CD8-positive, alpha-beta memory T cell (primary cell): ENCODE data around the gene AKAP13. TPM values are rescaled to one million over a fixed set of nuclear protein-coding genes. Genes with fewer than 3 reads are reported as not detected.

ENCODE experiments used
- CTCF ChIA-PET: fragments of 350-600 bp; sonication (Branson Sonifier 250); formaldehyde crosslinking; loops from one replicate; lab custom pipeline; 2021; ENCODE audit warnings: antibody characterized with exemption; lab: Charles Lee
- POLR2A ChIA-PET: fragments of 350-600 bp; sonication (Branson Sonifier 250); formaldehyde crosslinking; loops from one replicate; lab custom pipeline; 2021; ENCODE audit warnings: antibody characterized with exemption; lab: Charles Lee
- DNase-seq, 5 donors: peaks; one replicate each; pipeline versions ENCODE4 v3.0.0 to v3.0.0-alpha.2; 2020 to 2022; ENCODE audit warnings: mixed read lengths in 1 of 5
- H3K27ac ChIP-seq: one replicate; pipeline ENCODE4 v1.7.0; 2013; ENCODE audit warnings: low read depth, mild to moderate bottlenecking, low read length, moderate library complexity
- H3K27me3 ChIP-seq: 2 replicates; pipeline ENCODE4 v1.7.0; 2013; ENCODE audit warnings: low read length, mild to moderate bottlenecking; ENCODE audit not compliant: insufficient read depth, poor library complexity, severe bottlenecking
- H3K36me3 ChIP-seq: 2 replicates; pipeline ENCODE4 v1.7.0; 2013; ENCODE audit warnings: mild to moderate bottlenecking, low read length, moderate library complexity; ENCODE audit not compliant: insufficient read depth
- H3K4me1 ChIP-seq: 2 replicates; pipeline ENCODE4 v1.7.0; 2013; ENCODE audit warnings: mild to moderate bottlenecking, low read length, moderate library complexity; ENCODE audit not compliant: insufficient read depth
- H3K4me3 ChIP-seq: 2 replicates; pipeline ENCODE4 v1.7.0; 2013; ENCODE audit warnings: mild to moderate bottlenecking, low read length
- H3K9me3 ChIP-seq: 2 replicates; pipeline ENCODE4 v1.7.0; 2013; ENCODE audit warnings: mild to moderate bottlenecking, low read length
- H3K27ac Mint-ChIP-seq, 8 donors: one replicate each; pipeline ENCODE4 v1.8.0; 2020 to 2021; ENCODE audit warnings: mixed read lengths in 8 of 8, mild to moderate bottlenecking in 6 of 8, inconsistent platforms in 3 of 8, moderate library complexity in 3 of 8
- H3K27me3 Mint-ChIP-seq, 2 donors: one replicate each; pipeline ENCODE4 v1.8.0; 2020 to 2021; ENCODE audit warnings: mixed read lengths in 2 of 2, mild to moderate bottlenecking in 1 of 2, moderate library complexity in 1 of 2
- H3K36me3 Mint-ChIP-seq, 3 donors: one replicate each; pipeline ENCODE4 v1.8.0; 2020 to 2021; ENCODE audit warnings: mixed read lengths in 3 of 3, inconsistent platforms in 1 of 3, mild to moderate bottlenecking in 1 of 3
- H3K4me1 Mint-ChIP-seq, 3 donors: one replicate each; pipeline ENCODE4 v1.8.0; 2020 to 2021; ENCODE audit warnings: mixed read lengths in 3 of 3, inconsistent platforms in 1 of 3, mild to moderate bottlenecking in 1 of 3
- H3K4me3 Mint-ChIP-seq, 7 donors: one replicate each; pipeline ENCODE4 v1.8.0; 2020 to 2021; ENCODE audit warnings: mixed read lengths in 7 of 7, mild to moderate bottlenecking in 6 of 7, moderate library complexity in 4 of 7, inconsistent platforms in 2 of 7
- H3K9me3 Mint-ChIP-seq, 5 donors: one replicate each; pipeline ENCODE4 v1.8.0; 2020 to 2022; ENCODE audit warnings: mixed read lengths in 5 of 5, mild to moderate bottlenecking in 3 of 5, moderate library complexity in 2 of 5, inconsistent platforms in 1 of 5
- polyA plus RNA-seq: library from polyadenylated mRNA; unstranded; fragments of 300-500 nt; fragmentation: Illumina TruSeq; gene quantifications from one replicate; pipeline ENCODE4 v1.2.3, GENCODE V29; 2021
- total RNA-seq, 2 experiments: library from RNA; stranded (reverse); gene quantifications; one replicate each; pipeline ENCODE4 v1.2.3, GENCODE V29; 2021

Gene AKAP13
- total and polyA plus RNA-seq, 3 experiments from 2014 or later = 109 to 234 (median 113) TPM

DNA sequence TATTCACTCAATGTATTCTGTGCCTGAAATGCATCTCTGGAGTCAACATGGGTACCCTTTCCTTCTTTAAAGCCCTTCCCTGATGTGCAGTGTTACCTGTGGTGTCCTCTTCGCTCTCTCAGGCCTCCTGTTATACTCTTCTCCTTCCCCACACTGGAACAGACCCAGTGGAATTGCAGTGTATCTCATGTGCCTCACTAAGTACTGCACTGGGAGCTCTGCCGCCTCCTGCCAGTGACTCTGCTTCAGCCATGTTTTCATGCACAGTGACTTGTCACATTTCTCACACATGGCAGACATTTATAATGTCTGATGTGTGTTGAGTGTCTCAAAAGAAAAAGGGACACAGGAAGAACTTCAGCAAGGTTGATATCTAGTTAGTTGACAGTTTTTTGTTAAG, 223.3 kb downstream of the AKAP13 start:
- peaks cover 3 to 51% (median 10%) of the 10 kb centered on the region in 3 donors for H3K36me3 Mint-ChIP-seq
- no peak for DNase-seq
- no peaks in the 10 kb centered on the region for H3K36me3 ChIP-seq
- peaks cover 20 to 41% (median 40%) of the 10 kb centered on the region in 3 donors for H3K4me1 Mint-ChIP-seq
- H3K27ac ChIP-seq = no peak overlapping the region
- no peak overlapping the region for H3K4me3 ChIP-seq
- H3K27me3 Mint-ChIP-seq = peaks cover 0 to 2% of the 10 kb centered on the region in 2 donors
- peak overlapping the region in 4 of 8 donors; percentile 13 to 78 (median 38) for H3K27ac Mint-ChIP-seq
- H3K4me3 Mint-ChIP-seq = no peak overlapping the region
- H3K27me3 ChIP-seq = no peaks in the 10 kb centered on the region
- ChIA-PET CTCF (interaction anchor here (0.8 kb wide), 1 partner anchor 66 kb away, joined by 3 read pairs; no protein-coding TSS in a partner anchor), POLR2A (no interaction called here)
- H3K4me1 ChIP-seq = peaks cover 12% of the 10 kb centered on the region
- no peaks in the 10 kb centered on the region for H3K9me3 Mint-ChIP-seq
- H3K9me3 ChIP-seq = no peaks in the 10 kb centered on the region

DNA sequence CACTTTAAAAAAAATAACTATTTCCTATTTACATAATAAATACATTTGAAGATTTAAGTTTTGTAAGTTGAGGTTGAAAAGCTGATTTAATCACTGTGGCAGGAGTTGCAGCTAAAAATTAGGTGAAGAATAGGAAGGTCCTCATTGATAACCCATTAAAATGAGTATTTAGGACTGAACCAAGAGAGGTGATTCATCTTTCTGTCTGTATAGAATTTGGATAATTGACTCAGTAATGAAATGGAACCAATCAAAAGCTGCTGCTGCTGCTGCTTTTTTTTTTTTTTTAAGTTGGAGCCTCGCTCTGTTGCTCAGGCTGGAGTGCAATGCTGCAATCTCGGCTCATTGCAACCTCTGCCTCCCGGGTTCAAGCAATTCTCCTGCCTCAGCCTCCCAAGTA, 223.8 kb downstream of the AKAP13 start:
- Mint-ChIP-seq H3K4me3 (no peak overlapping the region), H3K36me3 (peaks cover 3 to 47% (median 10%) of the 10 kb centered on the region in 3 donors), H3K27ac (peak overlapping the region in 1 of 8 donors; percentile 29), H3K27me3 (peaks cover 0 to 2% of the 10 kb centered on the region in 2 donors), H3K9me3 (no peaks in the 10 kb centered on the region), H3K4me1 (peaks cover 17 to 37% (median 35%) of the 10 kb centered on the region in 3 donors)
- H3K27me3 ChIP-seq = no peaks in the 10 kb centered on the region
- peaks cover 12% of the 10 kb centered on the region for H3K4me1 ChIP-seq
- no peak for DNase-seq
- ChIA-PET CTCF (no interaction called here), POLR2A (no interaction called here)
- H3K27ac ChIP-seq = no peak overlapping the region
- no peaks in the 10 kb centered on the region for H3K36me3 ChIP-seq
- H3K4me3 ChIP-seq = no peak overlapping the region
- H3K9me3 ChIP-seq = no peaks in the 10 kb centered on the region

DNA sequence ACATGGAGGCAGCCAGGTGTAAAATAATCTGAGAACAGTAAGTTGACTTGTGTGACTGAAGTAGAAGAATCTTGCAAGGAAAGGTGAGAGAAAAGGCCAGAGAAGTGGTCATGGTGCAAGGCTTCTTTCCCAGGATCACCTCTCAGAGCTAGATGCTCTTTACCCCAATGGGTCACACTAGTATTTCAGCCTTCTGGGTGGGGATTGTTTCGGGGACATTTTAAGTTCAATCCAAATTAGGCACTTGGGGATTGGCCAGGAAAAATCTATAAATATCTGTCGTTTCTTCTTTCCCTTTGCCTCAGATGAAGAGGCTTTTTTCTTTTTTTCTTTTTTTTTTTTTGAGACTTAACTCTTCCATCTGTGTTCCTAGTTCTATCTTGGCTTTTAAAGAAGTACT, 226.3 kb downstream of the AKAP13 start:
- Histone ChIP-seq H3K36me3 (no peaks in the 10 kb centered on the region), H3K4me1 (peaks cover 12% of the 10 kb centered on the region), H3K27me3 (no peaks in the 10 kb centered on the region), H3K27ac (no peak overlapping the region), H3K4me3 (no peak overlapping the region), H3K9me3 (no peaks in the 10 kb centered on the region)
- peak overlapping the region in 3 of 7 donors; percentile 16 to 46 (median 18) for H3K4me3 Mint-ChIP-seq
- H3K9me3 Mint-ChIP-seq = no peaks in the 10 kb centered on the region
- H3K36me3 Mint-ChIP-seq = peaks cover 3 to 46% (median 20%) of the 10 kb centered on the region in 3 donors
- CTCF ChIA-PET = interaction anchor here (1.2 to 1.7 kb wide), 4 partner anchors 12 to 276 kb away, joined by 3 to 4 read pairs (median 4); no protein-coding TSS in a partner anchor
- DNase-seq = no peak
- H3K27me3 Mint-ChIP-seq = peaks cover 0 to 2% of the 10 kb centered on the region in 2 donors
- H3K27ac Mint-ChIP-seq = peak overlapping the region in 7 of 8 donors; percentile 48 to 89 (median 55)
- peaks cover 13 to 31% (median 26%) of the 10 kb centered on the region in 3 donors for H3K4me1 Mint-ChIP-seq
- POLR2A ChIA-PET = interaction anchor here (1.0 kb wide), 1 partner anchor 40 kb away, joined by 3 read pairs; no protein-coding TSS in a partner anchor

DNA sequence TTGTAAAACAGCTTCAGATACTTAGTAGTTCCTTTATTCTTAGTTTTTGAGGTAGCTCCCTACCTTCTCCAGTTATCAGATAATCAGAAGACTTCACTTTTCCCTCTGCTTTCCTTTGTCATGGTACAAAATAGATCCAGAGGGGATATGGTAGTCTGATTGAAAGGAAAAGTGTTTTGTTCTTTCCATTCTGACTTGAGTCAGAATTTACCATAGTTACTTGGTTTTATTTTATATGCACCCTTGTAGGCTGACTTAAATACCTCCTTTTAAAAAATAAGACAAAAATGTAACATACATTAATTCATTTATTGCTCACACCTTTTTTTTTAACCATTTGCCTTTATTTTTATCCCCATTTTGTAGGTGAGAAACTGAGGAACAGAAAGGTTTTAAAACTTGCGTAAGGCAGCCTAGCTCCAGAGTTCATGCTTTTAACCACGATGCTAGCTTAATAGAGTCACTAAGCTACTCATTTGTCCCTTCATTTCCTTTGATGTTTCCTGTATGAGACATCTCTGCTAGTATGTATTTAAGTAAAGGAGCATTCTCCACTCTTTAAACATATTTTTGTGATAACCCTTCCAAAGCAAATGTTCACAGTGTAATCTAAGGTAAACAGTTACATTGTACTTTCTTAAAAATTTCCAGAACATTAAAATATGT, 226.9 kb downstream of the AKAP13 start:
- Mint-ChIP-seq H3K27ac (peak overlapping the region in 7 of 8 donors; percentile 0 to 89 (median 65)), H3K4me3 (peak overlapping the region in 2 of 7 donors; percentile 18 to 33), H3K36me3 (peaks cover 3 to 49% (median 23%) of the 10 kb centered on the region in 3 donors)

DNA sequence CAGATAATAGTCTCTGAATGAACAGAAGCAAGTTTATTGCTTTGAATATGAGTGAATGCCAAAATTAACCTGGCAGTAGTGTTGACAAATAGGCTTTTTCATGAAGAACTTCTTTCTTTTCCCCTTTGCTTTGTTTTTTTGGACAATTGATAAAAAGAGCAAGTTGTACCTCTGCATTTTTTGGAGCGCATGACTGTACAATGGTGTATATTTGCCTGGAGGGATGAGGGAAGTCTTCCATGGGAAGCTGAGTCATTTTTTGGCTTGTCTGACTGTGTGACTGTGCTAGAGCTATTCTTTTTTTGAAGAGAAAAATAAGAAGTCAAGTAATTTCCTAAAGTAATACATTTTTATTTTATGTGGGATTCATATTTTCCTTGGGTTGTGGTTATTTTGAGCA, 227.4 kb downstream of the AKAP13 start:
- DNase-seq = no peak
- no peaks in the 10 kb centered on the region for H3K27me3 ChIP-seq
- H3K4me1 ChIP-seq = peaks cover 12% of the 10 kb centered on the region
- Mint-ChIP-seq H3K36me3 (peaks cover 3 to 46% (median 23%) of the 10 kb centered on the region in 3 donors), H3K9me3 (no peaks in the 10 kb centered on the region), H3K4me3 (no peak overlapping the region), H3K27me3 (peaks cover 0 to 2% of the 10 kb centered on the region in 2 donors), H3K27ac (peak overlapping the region in 3 of 8 donors; percentile 0 to 63 (median 13)), H3K4me1 (peaks cover 13 to 36% (median 31%) of the 10 kb centered on the region in 3 donors)
- no peaks in the 10 kb centered on the region for H3K9me3 ChIP-seq
- H3K27ac ChIP-seq = no peak overlapping the region
- ChIA-PET POLR2A (interaction anchor here (1.0 kb wide), 1 partner anchor 38 kb away, joined by 3 read pairs; no protein-coding TSS in a partner anchor), CTCF (interaction anchor here (1.0 to 1.7 kb wide), 6 partner anchors 11 to 277 kb away, joined by 3 to 4 read pairs (median 4); no protein-coding TSS in a partner anchor)
- H3K4me3 ChIP-seq = no peak overlapping the region
- H3K36me3 ChIP-seq = no peaks in the 10 kb centered on the region

More for the DNA sequence above, 226.9 kb downstream of the AKAP13 start:
- Mint-ChIP-seq H3K27me3 (peaks cover 0 to 2% of the 10 kb centered on the region in 2 donors), H3K4me1 (peaks cover 13 to 35% (median 31%) of the 10 kb centered on the region in 3 donors), H3K9me3 (no peaks in the 10 kb centered on the region)
- no peak overlapping the region for H3K27ac ChIP-seq
- no peaks in the 10 kb centered on the region for H3K9me3 ChIP-seq
- ChIA-PET CTCF (interaction anchor here (1.0 to 1.7 kb wide), 6 partner anchors 11 to 276 kb away, joined by 3 to 4 read pairs (median 4); no protein-coding TSS in a partner anchor), POLR2A (interaction anchor here (1.0 kb wide), 1 partner anchor 39 kb away, joined by 3 read pairs; no protein-coding TSS in a partner anchor)
- H3K27me3 ChIP-seq = no peaks in the 10 kb centered on the region
- H3K4me1 ChIP-seq = peaks cover 12% of the 10 kb centered on the region
- DNase-seq = no peak
- H3K4me3 ChIP-seq = no peak overlapping the region
- no peaks in the 10 kb centered on the region for H3K36me3 ChIP-seq

DNA sequence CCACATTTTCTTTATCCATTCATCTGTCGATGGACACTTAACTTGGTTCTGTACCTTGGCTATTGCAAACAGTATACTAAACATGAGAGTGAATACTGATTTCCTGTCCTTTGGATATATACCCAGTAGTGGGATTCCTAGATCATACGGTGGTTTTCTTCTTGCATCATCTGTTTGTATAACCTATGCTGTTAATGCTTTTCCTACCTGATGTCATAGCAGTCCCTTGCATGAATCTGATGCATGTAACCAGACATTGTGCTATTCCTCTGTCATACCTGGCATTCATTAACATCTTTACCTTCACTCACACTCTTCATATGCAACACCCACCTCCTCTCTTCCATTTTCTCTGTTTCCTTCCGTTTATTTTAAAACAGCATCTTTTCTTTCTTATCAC, 229.1 kb downstream of the AKAP13 start:
- H3K9me3 Mint-ChIP-seq = no peaks in the 10 kb centered on the region
- DNase-seq = no peak
- no peaks in the 10 kb centered on the region for H3K27me3 ChIP-seq
- H3K27me3 Mint-ChIP-seq = peaks cover 0 to 4% of the 10 kb centered on the region in 2 donors
- H3K9me3 ChIP-seq = no peaks in the 10 kb centered on the region
- no peaks in the 10 kb centered on the region for H3K36me3 ChIP-seq
- H3K4me3 Mint-ChIP-seq = no peak overlapping the region
- ChIA-PET CTCF (interaction anchor here (1.3 kb wide), 1 partner anchor 10 kb away, joined by 3 read pairs; no protein-coding TSS in a partner anchor), POLR2A (no interaction called here)
- peaks cover 3 to 42% (median 20%) of the 10 kb centered on the region in 3 donors for H3K36me3 Mint-ChIP-seq
- no peak overlapping the region for H3K4me3 ChIP-seq
- no peak overlapping the region for H3K27ac ChIP-seq
- no peak overlapping the region for H3K27ac Mint-ChIP-seq
- H3K4me1 ChIP-seq = peaks cover 12% of the 10 kb centered on the region
- peaks cover 8 to 33% (median 29%) of the 10 kb centered on the region in 3 donors for H3K4me1 Mint-ChIP-seq

DNA sequence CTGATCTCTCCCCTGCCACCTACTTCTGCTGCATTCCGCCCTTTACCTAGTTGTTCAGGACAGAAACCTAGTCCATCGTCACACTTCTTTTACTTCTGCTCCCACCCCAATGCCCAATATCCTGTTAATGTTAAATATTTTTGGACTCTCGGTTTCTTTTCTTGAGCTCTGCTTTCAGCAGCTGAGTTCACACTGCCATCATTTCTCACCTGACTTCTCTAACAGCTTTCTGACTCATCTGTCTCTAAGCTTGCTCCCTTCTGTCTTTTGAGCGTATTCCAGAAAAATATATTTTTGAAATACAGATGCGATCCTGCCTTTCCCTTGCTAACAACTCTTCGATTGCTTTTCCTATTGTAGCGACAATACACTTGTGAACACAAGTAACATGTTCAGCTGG, 231.0 kb downstream of the AKAP13 start:
- Mint-ChIP-seq H3K27ac (peak overlapping the region in 6 of 8 donors; percentile 1 to 92 (median 50)), H3K4me3 (no peak overlapping the region), H3K9me3 (no peaks in the 10 kb centered on the region), H3K4me1 (peaks cover 11 to 44% (median 38%) of the 10 kb centered on the region in 3 donors), H3K27me3 (peaks cover 0 to 2% of the 10 kb centered on the region in 2 donors), H3K36me3 (peaks cover 3 to 37% (median 15%) of the 10 kb centered on the region in 3 donors)
- CTCF ChIA-PET = no interaction called here
- no peak overlapping the region for H3K27ac ChIP-seq
- peaks cover 12% of the 10 kb centered on the region for H3K4me1 ChIP-seq
- POLR2A ChIA-PET = no interaction called here
- H3K36me3 ChIP-seq = no peaks in the 10 kb centered on the region
- no peaks in the 10 kb centered on the region for H3K9me3 ChIP-seq
- DNase-seq = no peak
- H3K4me3 ChIP-seq = no peak overlapping the region
- H3K27me3 ChIP-seq = no peaks in the 10 kb centered on the region
